Thoracic aorta (tissue), 2 donors: Measurements from ENCODE around the gene CLSTN2. TPM values are rescaled to one million over a fixed set of nuclear protein-coding genes. Genes with fewer than 3 reads are reported as not detected.

ENCODE experiments used
- ATAC-seq: fragments of 150-250 bp; one replicate; pipeline ENCODE4 v1.8.0; 2017; ENCODE audit warnings: low read depth; ENCODE audit not compliant: insufficient number of reproducible peaks, low FRiP score
- DNase-seq: peaks from one replicate; pipeline ENCODE4 v3.0.0-alpha.2; 2020; ENCODE audit warnings: low spot score
- H3K27ac ChIP-seq, 2 donors: fragments of 200-600 bp; sonication (generic); 1 replicate in 1 of 2; 2 replicates in 1 of 2; pipeline ENCODE4 v1.5.1; 2016; ENCODE audit warnings: mild to moderate bottlenecking in 2 of 2, moderate library complexity in 2 of 2
- H3K27me3 ChIP-seq: fragments of 200-600 bp; sonication (generic); replicated peaks from 2 replicates; pipeline ENCODE4 v1.6.0; 2016; ENCODE audit warnings: mild to moderate bottlenecking; ENCODE audit not compliant: insufficient read depth
- H3K36me3 ChIP-seq: fragments of 200-600 bp; sonication (generic); one replicate; pipeline ENCODE4 v1.5.1; 2016
- H3K4me1 ChIP-seq, 2 donors: fragments of 200-600 bp; sonication (generic); 1 replicate in 1 of 2; 2 replicates in 1 of 2; pipeline versions ENCODE4 v1.5.1 to v1.6.0; 2016; ENCODE audit warnings: low read depth in 2 of 2, mild to moderate bottlenecking in 1 of 2; ENCODE audit not compliant: control insufficient read depth in 1 of 2
- H3K4me3 ChIP-seq: fragments of 200-600 bp; sonication (generic); 2 replicates; pipeline ENCODE4 v1.5.1; 2016; ENCODE audit warnings: mild to moderate bottlenecking
- H3K9me3 ChIP-seq: fragments of 200-600 bp; sonication (generic); 2 replicates; pipeline ENCODE4 v1.5.1; 2016
- CTCF ChIP-seq: fragments of 200-600 bp; sonication (generic); IDR thresholded peaks from one replicate; pipeline ENCODE4 v1.5.1; 2019; ENCODE audit warnings: antibody characterized with exemption
- total RNA-seq, 2 donors: library from RNA; depleted of rRNA; stranded (reverse); fragments of >200 nt; gene quantifications; one replicate each; pipeline versions ENCODE4 v1.1.0 to v1.2.3, GENCODE V29; 2016

The CLSTN2 gene
- total RNA-seq, 2 donors from 2014 or later = 7.6 to 15.7 TPM

- DNase-seq (no peak), ATAC-seq (no peak)
- Histone ChIP-seq H3K4me1 (no peaks in the 10 kb centered on the region), H3K9me3 (no peaks in the 10 kb centered on the region), H3K36me3 (no peaks in the 10 kb centered on the region), H3K27ac (no peak overlapping the region), H3K27me3 (no peaks in the 10 kb centered on the region), H3K4me3 (no peak overlapping the region)
- TF ChIP-seq CTCF = no peak
These were observed 602.7 kb downstream of the CLSTN2 start for GRCh38 chr3:140537727-140538082.

GRCh38 chr3:140540262-140540661 lies 605.3 kb downstream of the CLSTN2 start:
- DNase-seq (no peak), ATAC-seq (no peak)
- Histone ChIP-seq H3K9me3 (no peaks in the 10 kb centered on the region), H3K36me3 (no peaks in the 10 kb centered on the region), H3K27ac (no peak overlapping the region), H3K4me1 (peaks cover 0 to 3% of the 10 kb centered on the region in 2 donors), H3K4me3 (no peak overlapping the region), H3K27me3 (no peaks in the 10 kb centered on the region)
- no peak for TF ChIP-seq CTCF

- TF ChIP-seq CTCF = no peak
- H3K27ac ChIP-seq = no peak overlapping the region
- no peaks in the 10 kb centered on the region for H3K27me3 ChIP-seq
- H3K9me3 ChIP-seq = no peaks in the 10 kb centered on the region
- peaks cover 0 to 17% of the 10 kb centered on the region in 2 donors for H3K4me1 ChIP-seq
- H3K36me3 ChIP-seq = no peaks in the 10 kb centered on the region
- no peak overlapping the region for H3K4me3 ChIP-seq
- no peak for ATAC-seq
- DNase-seq = no peak
These were observed 607.1 kb downstream of the CLSTN2 start for GRCh38 chr3:140541975-140542653.

- Histone ChIP-seq H3K27me3 (no peaks in the 10 kb centered on the region), H3K36me3 (no peaks in the 10 kb centered on the region), H3K27ac (no peak overlapping the region), H3K4me1 (peaks cover 0 to 17% of the 10 kb centered on the region in 2 donors), H3K4me3 (no peak overlapping the region), H3K9me3 (no peaks in the 10 kb centered on the region)
- no peak for DNase-seq
- no peak for TF ChIP-seq CTCF
- ATAC-seq = no peak
These were observed 610.2 kb downstream of the CLSTN2 start for GRCh38 chr3:140545197-140545596.

- no peak overlapping the region for H3K4me3 ChIP-seq
- H3K36me3 ChIP-seq = no peaks in the 10 kb centered on the region
- TF ChIP-seq CTCF = no peak
- ATAC-seq (no peak), DNase-seq (no peak)
- H3K27ac ChIP-seq = no peak overlapping the region
- H3K27me3 ChIP-seq = no peaks in the 10 kb centered on the region
- H3K9me3 ChIP-seq = no peaks in the 10 kb centered on the region
- H3K4me1 ChIP-seq = peaks cover 0 to 17% of the 10 kb centered on the region in 2 donors
These were observed 610.8 kb downstream of the CLSTN2 start for GRCh38 chr3:140545756-140546155.
